Brain microvascular endothelial cell (primary cell): Measurements from ENCODE around the gene EDARADD.

Experiments used
- DNase-seq: peaks from one replicate; pipeline ENCODE4 v3.0.0-alpha.2; 2020
- H3K27ac ChIP-seq: fragments of 250-450 bp; sonication (Bioruptor Pico); 2 replicates; pipeline ENCODE4 v1.5.1; 2020; ENCODE audit warnings: mild to moderate bottlenecking, moderate library complexity
- H3K27me3 ChIP-seq: fragments of 250-450 bp; sonication (Bioruptor Pico); replicated peaks from 2 replicates; pipeline ENCODE4 v1.5.1; 2020; ENCODE audit warnings: mild to moderate bottlenecking
- H3K36me3 ChIP-seq: fragments of 250-450 bp; sonication (Bioruptor Pico); replicated peaks from 2 replicates; pipeline ENCODE4 v1.5.1; 2020; ENCODE audit warnings: mild to moderate bottlenecking
- H3K4me3 ChIP-seq: 2 replicates; pipeline ENCODE4 v1.5.1; 2011; ENCODE audit warnings: low read depth, mild to moderate bottlenecking, control low read depth, low read length, moderate library complexity
- in situ Hi-C: cut with HindIII; loops from 2 replicates; pipeline ENCODE4 v1.10.0; 2017; ENCODE audit warnings: low sequenced_read_pairs, low pct_ligation_motif_present
- TF ChIP-seq, protein P1 (sequence below): IDR thresholded peaks from 2 replicates; pipeline ENCODE4 v1.5.1; 2011; ENCODE audit warnings: low read depth, mild to moderate bottlenecking, moderate library complexity, low read length, control low read depth, inconsistent platforms; ENCODE audit errors: missing control alignments

EDARADD gene

DNA sequence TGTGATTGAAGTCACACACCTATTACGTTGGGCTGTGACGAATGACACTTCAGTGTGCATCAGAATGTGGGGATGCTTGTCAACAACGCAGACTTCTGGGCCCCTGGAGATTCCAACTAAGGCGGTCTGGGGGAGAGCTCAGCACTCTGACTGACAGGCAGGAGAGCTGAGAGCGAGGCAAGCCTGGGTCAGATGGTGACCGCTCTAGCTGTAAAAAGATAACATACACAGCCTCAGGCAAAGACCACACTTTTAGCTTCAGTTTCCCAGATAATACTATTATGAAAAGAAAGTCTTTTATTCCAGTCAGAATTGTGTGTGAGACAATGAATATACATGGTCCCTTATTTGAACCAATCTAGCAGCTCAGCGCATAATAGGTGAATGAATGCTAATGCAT lies 25.4 kb downstream of the EDARADD start:
- in situ Hi-C loops, result no loop called here
- H3K36me3 ChIP-seq, result no peaks in the 10 kb centered on the region
- no peak overlapping the region for H3K27ac ChIP-seq
- TF ChIP-seq, protein P1, sequence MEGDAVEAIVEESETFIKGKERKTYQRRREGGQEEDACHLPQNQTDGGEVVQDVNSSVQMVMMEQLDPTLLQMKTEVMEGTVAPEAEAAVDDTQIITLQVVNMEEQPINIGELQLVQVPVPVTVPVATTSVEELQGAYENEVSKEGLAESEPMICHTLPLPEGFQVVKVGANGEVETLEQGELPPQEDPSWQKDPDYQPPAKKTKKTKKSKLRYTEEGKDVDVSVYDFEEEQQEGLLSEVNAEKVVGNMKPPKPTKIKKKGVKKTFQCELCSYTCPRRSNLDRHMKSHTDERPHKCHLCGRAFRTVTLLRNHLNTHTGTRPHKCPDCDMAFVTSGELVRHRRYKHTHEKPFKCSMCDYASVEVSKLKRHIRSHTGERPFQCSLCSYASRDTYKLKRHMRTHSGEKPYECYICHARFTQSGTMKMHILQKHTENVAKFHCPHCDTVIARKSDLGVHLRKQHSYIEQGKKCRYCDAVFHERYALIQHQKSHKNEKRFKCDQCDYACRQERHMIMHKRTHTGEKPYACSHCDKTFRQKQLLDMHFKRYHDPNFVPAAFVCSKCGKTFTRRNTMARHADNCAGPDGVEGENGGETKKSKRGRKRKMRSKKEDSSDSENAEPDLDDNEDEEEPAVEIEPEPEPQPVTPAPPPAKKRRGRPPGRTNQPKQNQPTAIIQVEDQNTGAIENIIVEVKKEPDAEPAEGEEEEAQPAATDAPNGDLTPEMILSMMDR, result no peak
- DNase-seq, result no peak
- H3K27me3 ChIP-seq, result no peaks in the 10 kb centered on the region
- H3K4me3 ChIP-seq, result no peak overlapping the region

DNA sequence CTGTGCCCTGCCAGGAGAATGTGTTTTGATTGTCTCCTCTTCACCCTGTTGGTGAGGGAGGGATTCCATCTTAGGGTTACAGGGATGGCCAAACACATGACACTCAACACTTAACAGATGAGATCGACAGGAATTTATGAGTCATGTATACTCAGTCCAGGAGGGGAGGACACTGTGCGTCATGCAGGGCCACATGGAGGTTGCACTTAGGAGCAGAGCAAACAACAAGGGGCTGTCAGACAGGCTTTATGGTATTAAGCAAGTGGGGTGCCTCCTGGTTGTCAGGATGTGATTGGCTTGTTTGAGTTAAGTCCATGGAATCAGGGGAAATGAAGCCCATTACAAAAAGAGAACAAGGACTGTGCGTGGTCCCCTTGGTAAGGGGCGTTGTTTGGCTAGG lies 26.9 kb downstream of the EDARADD start:
- H3K36me3 ChIP-seq, result no peaks in the 10 kb centered on the region
- peak; percentile 72 for DNase-seq
- H3K27me3 ChIP-seq, result no peaks in the 10 kb centered on the region
- in situ Hi-C loops, result no loop called here
- H3K4me3 ChIP-seq, result no peak overlapping the region
- H3K27ac ChIP-seq, result no peak overlapping the region
- TF ChIP-seq, protein P1, result no peak

DNA sequence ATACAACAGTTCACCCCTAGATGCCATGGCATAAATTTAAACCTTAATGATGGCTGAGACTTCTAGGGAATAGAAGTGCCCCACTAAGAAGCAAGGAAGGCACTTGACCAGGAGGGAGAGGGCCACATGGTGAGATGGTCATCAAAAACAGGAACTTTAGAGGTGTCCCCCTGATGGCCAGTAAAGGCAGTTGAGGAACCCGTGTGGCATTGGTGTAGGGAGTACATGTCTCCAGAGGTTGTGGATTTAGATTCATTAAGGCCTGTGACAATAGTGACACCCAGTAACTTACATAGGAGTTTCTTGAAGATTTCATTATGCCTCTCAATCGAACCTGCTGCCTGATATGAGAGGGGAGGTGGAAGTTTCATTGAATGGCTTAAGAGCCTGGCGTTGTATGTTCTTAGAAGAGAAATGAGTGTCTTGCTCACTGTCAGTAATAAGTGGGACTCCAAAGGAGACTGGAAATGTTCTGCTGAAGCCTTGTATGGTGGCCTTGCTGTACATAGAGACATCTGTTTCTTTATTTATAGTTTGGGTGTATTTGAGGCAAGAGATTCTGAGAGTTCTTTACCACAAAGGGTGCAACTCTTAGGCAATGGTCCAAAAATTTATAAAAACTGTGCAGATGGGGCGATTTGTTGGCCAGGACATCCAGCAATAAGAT lies 27.9 kb downstream of the EDARADD start:
- no peaks in the 10 kb centered on the region for H3K27me3 ChIP-seq
- H3K4me3 ChIP-seq, result no peak overlapping the region
- H3K27ac ChIP-seq, result no peak overlapping the region
- no peaks in the 10 kb centered on the region for H3K36me3 ChIP-seq
- DNase-seq, result no peak
- in situ Hi-C loops, result no loop called here
- TF ChIP-seq, protein P1, result no peak

DNA sequence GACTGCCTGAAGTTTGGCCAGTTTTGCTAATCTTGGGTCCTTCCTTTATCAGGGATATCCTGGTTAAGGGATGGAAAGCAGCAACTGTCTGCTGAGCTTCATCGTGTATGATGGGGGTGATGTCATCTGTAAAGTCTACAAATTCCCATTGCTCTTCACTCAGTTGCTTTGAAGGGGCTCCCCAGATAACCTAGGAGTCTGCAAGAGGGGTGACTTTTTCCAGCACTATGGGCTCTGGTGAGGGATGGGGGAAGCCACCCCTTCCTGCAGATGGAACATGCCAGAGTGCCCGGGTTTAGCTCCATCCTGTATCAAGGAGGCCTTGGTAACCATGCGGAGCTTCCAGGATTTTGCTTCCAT lies 28.4 kb downstream of the EDARADD start:
- TF ChIP-seq, protein P1, result no peak
- H3K27me3 ChIP-seq, result no peaks in the 10 kb centered on the region
- no peak for DNase-seq
- H3K27ac ChIP-seq, result no peak overlapping the region
- H3K4me3 ChIP-seq, result no peak overlapping the region
- H3K36me3 ChIP-seq, result no peaks in the 10 kb centered on the region
- in situ Hi-C loops, result no loop called here

DNA sequence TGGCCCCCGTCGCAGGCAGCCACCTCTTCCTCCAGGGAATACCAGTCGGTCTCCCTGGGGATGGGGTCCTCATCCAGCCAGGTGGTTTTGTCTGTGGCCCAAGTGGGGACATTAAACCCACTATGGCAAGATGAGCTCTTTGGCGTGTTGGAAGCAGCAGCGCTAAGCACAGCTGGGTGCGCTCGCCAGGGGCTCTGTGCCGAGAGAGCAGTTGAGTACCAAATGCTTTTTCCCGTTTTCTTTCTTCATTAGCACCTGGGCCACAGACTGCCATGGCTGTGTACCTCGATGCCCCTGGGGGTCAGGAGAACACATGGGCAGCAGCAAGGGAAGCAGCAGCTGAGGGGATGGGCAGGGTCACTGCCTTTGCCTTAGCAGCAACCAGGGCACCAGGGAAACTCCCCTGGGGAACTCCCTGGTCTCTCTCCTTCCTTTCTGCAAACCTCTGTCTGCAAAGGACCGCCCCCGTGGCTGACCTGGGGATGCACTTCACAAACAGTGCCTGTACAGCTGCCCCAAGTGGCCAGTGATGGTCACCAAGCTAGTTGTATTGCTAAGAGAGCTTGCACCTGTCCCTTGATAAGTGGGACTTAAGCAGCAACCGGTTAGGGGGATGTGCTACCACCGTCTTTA lies 31.1 kb downstream of the EDARADD start:
- no peaks in the 10 kb centered on the region for H3K27me3 ChIP-seq
- H3K36me3 ChIP-seq, result no peaks in the 10 kb centered on the region
- no peak overlapping the region for H3K4me3 ChIP-seq
- no peak overlapping the region for H3K27ac ChIP-seq
- TF ChIP-seq, protein P1, result no peak
- DNase-seq, result no peak
- in situ Hi-C loops, result no loop called here

DNA sequence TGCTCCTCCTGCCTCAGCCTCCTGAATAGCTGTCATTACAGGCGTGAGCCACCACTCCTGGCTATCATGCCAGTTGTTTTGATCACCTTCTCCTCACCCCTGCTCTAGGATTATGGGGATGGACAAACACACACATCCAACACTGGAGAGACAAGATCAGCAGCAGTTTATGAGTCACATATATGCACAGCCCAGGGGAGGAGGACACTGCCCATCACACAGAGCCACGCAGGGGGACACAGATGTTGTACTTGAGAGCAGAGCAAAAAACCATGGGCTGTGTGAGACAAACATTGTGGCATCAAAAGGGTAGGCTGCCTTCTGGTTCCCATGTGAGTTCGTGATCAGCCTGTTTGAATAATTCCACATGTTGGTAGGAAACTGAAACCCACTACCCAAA lies 32.1 kb downstream of the EDARADD start:
- Histone ChIP-seq H3K27ac (no peak overlapping the region), H3K36me3 (no peaks in the 10 kb centered on the region), H3K27me3 (no peaks in the 10 kb centered on the region), H3K4me3 (no peak overlapping the region)
- DNase-seq, result no peak
- in situ Hi-C loops, result no loop called here
- TF ChIP-seq, protein P1, result no peak
